ENCODE measurements around the gene CMTM4. TPM values are rescaled to one million over a fixed set of nuclear protein-coding genes. Genes with fewer than 3 reads are reported as not detected.

CMTM4 gene
- total and polyA plus RNA-seq, 2 of the 8 experiments (the other 6 are each of a cell fraction or from before 2014, with no cell fraction given), result 35.3 to 51.7 TPM

- Histone ChIP-seq H3K9me3 (ENCODE audit: insufficient read depth in 2 of 2, low read depth in 1 of 2, low read length in 1 of 2) (no peaks in the 10 kb centered on the region), H3K4me3 (ENCODE audit: extremely low read depth in 1 of 4, insufficient read depth in 2 of 4, low read depth in 3 of 4, low read length in 4 of 4) (no peak overlapping the region), H3K79me2 (ENCODE audit: control insufficient read depth in 1 of 2, insufficient read depth in 2 of 2, low read length in 2 of 2) (no peaks in the 10 kb centered on the region), H3K56ac (replicated peaks; ENCODE audit: insufficient read length, low read depth, low read length) (no peak overlapping the region), H2BK120ac (replicated peaks; ENCODE audit: low read depth, low read length) (no peak overlapping the region), H3K4me1 (replicated peaks in 1 of 4; ENCODE audit: control insufficient read depth in 3 of 4, insufficient read depth in 4 of 4, low read length in 3 of 4) (no peaks in the 10 kb centered on the region), H3K4ac (replicated peaks; ENCODE audit: insufficient read length, low read depth, low read length) (no peak overlapping the region), H4K8ac (ENCODE audit: extremely low read depth, insufficient read depth, low read length) (no peak overlapping the region), H4K20me1 (replicated peaks in 1 of 2; ENCODE audit: control insufficient read depth in 1 of 2, insufficient read depth in 2 of 2, low read length in 2 of 2) (peaks cover 0 to 2% of the 10 kb centered on the region in 2 experiments), H2AFZ (ENCODE audit: low read length) (no peak overlapping the region), H2BK12ac (ENCODE audit: low read depth, low read length) (no peak overlapping the region), H2BK5ac (ENCODE audit: low read depth, low read length) (no peak overlapping the region), H2BK20ac (ENCODE audit: low read length) (no peak overlapping the region), H3K9ac (replicated peaks in 1 of 4; ENCODE audit: extremely low read depth in 1 of 4, low read depth in 3 of 4, low read length in 3 of 4) (no peak overlapping the region), H3K27me3 (replicated peaks in 1 of 4; ENCODE audit: control insufficient read depth in 3 of 4, extremely low read depth in 1 of 4, insufficient read depth in 3 of 4, low read length in 3 of 4) (no peaks in the 10 kb centered on the region), H3K4me2 (ENCODE audit: insufficient read depth in 1 of 2, low read depth in 2 of 2, low read length in 2 of 2) (no peak overlapping the region), H2BK15ac (ENCODE audit: low read length) (no peak overlapping the region), H3K36me3 (ENCODE audit: control insufficient read depth in 2 of 4, insufficient read depth in 4 of 4, low read length in 3 of 4) (peaks cover 0 to 5% (median 0%) of the 10 kb centered on the region in 4 experiments; a peak in 2 of 8 replicates), H4K5ac (ENCODE audit: insufficient read length, low read depth, low read length) (no peak overlapping the region), H3K23me2 (ENCODE audit: low read depth, low read length) (no peaks in the 10 kb centered on the region), H3K79me1 (ENCODE audit: low read depth, low read length) (no peaks in the 10 kb centered on the region), H3K18ac (ENCODE audit: extremely low read depth, low read length) (no peak overlapping the region), H2AK5ac (ENCODE audit: low read depth, low read length) (no peak overlapping the region), H4K91ac (replicated peaks; ENCODE audit: insufficient read length, low read length) (no peak overlapping the region), H3K23ac (ENCODE audit: insufficient read length) (no peak overlapping the region), H3K27ac (ENCODE audit: low read depth, low read length) (no peak overlapping the region), H3K14ac (ENCODE audit: insufficient read length) (no peak overlapping the region)
- FAIRE-seq, result no peak
- WGBS, 2 experiments (ENCODE audit: extremely low coverage in 1 of 2, insufficient coverage in 1 of 2, insufficient read length in 1 of 2, insufficient replicate concordance in 2 of 2, low coverage in 1 of 2, low lambda C conversion rate in 2 of 2, missing lambda C conversion rate in 1 of 2), result 92% methylated on average over 1 of the region's 1 CpG; no CpG with 5 or more reads in 1 of the 2 experiments
- POLR2A ChIA-PET (ENCODE audit: partially characterized antibody), result interaction anchor here (1.4 to 2.3 kb wide), 2 partner anchors 10 to 17 kb away, joined by 3 to 7 read pairs; partner anchors contain the start of gene CMTM2
- DNase-seq (ENCODE audit: low read depth in 1 of 2, low spot score in 2 of 2), result no peak
- CTCF ChIA-PET (ENCODE audit: partially characterized antibody), result interaction anchor here (1.4 to 6.8 kb wide), 2 partner anchors 21 to 162 kb away, joined by 3 to 30 read pairs; no protein-coding TSS in a partner anchor
- no peak for TF ChIP-seq RAD21 (IDR thresholded peaks at IDR 0.05 in 1 of 2, conservative IDR thresholded peaks at IDR 0.05 in 1 of 2; ENCODE audit: low read depth in 2 of 2, low read length in 2 of 2)
- no peak for TF ChIP-seq YY1 (IDR thresholded peaks at IDR 0.05; ENCODE audit: low read depth, low read length)
- TF ChIP-seq RNF2 (IDR thresholded peaks at IDR 0.05; ENCODE audit: borderline replicate concordance, low read depth, low read length, missing control alignments, poor library complexity, severe bottlenecking), result no peak
- no peak for TF ChIP-seq EP300 (IDR thresholded peaks at IDR 0.05; ENCODE audit: borderline replicate concordance in 1 of 2, low read depth in 2 of 2, low read length in 2 of 2)
- TF ChIP-seq GTF2F1 (IDR thresholded peaks at IDR 0.05; ENCODE audit: borderline replicate concordance, low read depth, low read length), result no peak
- TF ChIP-seq TAF7 (optimal IDR thresholded peaks at IDR 0.05; ENCODE audit: borderline replicate concordance, low read depth, low read length), result no peak
- no peak for TF ChIP-seq BRCA1 (IDR thresholded peaks at IDR 0.05; ENCODE audit: low read depth, low read length)
Measured at GRCh38 chr16:66569131-66569530, 127.4 kb downstream of the CMTM4 start.

Data from H1 (cell line).